ENCODE data around the gene MICALL1.
"Not testable (repeated sequence)": the region's sequence is repeated elsewhere in the genome, so short reads cannot be mapped to it uniquely, and the experiment has no call there.

Gene MICALL1

GRCh38 chr22:37970864-37971263, 64.8 kb downstream of the MICALL1 start:
- in situ Hi-C loops (cut with MboI; ENCODE audit: low pct_unique_long_range_greater_than_20kb, low sequenced_read_pairs, unreplicated experiment) = no loop called here
- TF ChIP-seq CTCF (IDR thresholded peaks at IDR 0.05; ENCODE audit: extremely low read depth, insufficient read depth, missing control alignments) = no peak
- no peak for DNase-seq (ENCODE audit: low spot score)

GRCh38 chr22:37971475-37972434, 65.7 kb downstream of the MICALL1 start:
- no peak for TF ChIP-seq CTCF (IDR thresholded peaks at IDR 0.05; ENCODE audit: extremely low read depth, insufficient read depth, missing control alignments)
- no peak for DNase-seq (ENCODE audit: low spot score)
- in situ Hi-C loops (cut with MboI; ENCODE audit: low pct_unique_long_range_greater_than_20kb, low sequenced_read_pairs, unreplicated experiment) = no loop called here

- TF ChIP-seq CTCF (IDR thresholded peaks at IDR 0.05; ENCODE audit: extremely low read depth, insufficient read depth, missing control alignments) = no peak
- in situ Hi-C loops (cut with MboI; ENCODE audit: low pct_unique_long_range_greater_than_20kb, low sequenced_read_pairs, unreplicated experiment) = no loop called here
- DNase-seq (ENCODE audit: low spot score) = no peak
Measured at GRCh38 chr22:37972527-37972926, 66.4 kb downstream of the MICALL1 start.

- in situ Hi-C loops (cut with MboI; ENCODE audit: low pct_unique_long_range_greater_than_20kb, low sequenced_read_pairs, unreplicated experiment) = no loop called here
- DNase-seq (ENCODE audit: low spot score) = no peak
Measured at GRCh38 chr22:37973271-37974170, 67.4 kb downstream of the MICALL1 start.

GRCh38 chr22:37975153-37975552, 69.1 kb downstream of the MICALL1 start:
- TF ChIP-seq CTCF (IDR thresholded peaks at IDR 0.05; ENCODE audit: extremely low read depth, insufficient read depth, missing control alignments) = no peak
- no peak for DNase-seq (ENCODE audit: low spot score)
- in situ Hi-C loops (cut with MboI; ENCODE audit: low pct_unique_long_range_greater_than_20kb, low sequenced_read_pairs, unreplicated experiment) = no loop called here

More at GRCh38 chr22:37973271-37974170, 67.4 kb downstream of the MICALL1 start:
- no peak for TF ChIP-seq CTCF (IDR thresholded peaks at IDR 0.05; ENCODE audit: extremely low read depth, insufficient read depth, missing control alignments)

GRCh38 chr22:37976022-37976421, 69.9 kb downstream of the MICALL1 start:
- in situ Hi-C loops (cut with MboI; ENCODE audit: low pct_unique_long_range_greater_than_20kb, low sequenced_read_pairs, unreplicated experiment) = not testable (repeated sequence)

More at GRCh38 chr22:37976022-37976421, 69.9 kb downstream of the MICALL1 start:
- DNase-seq (ENCODE audit: low spot score) = not testable (repeated sequence)
